HG03095 (cell line): Measurements from ENCODE around the gene HS6ST2.

ENCODE experiments used
- ATAC-seq: cut with Tn5 transposase; IDR thresholded peaks from one replicate; pipeline ENCODE4 v1.9.1; 2021; ENCODE audit warnings: moderate library complexity; ENCODE audit not compliant: unreplicated experiment

The HS6ST2 gene

DNA sequence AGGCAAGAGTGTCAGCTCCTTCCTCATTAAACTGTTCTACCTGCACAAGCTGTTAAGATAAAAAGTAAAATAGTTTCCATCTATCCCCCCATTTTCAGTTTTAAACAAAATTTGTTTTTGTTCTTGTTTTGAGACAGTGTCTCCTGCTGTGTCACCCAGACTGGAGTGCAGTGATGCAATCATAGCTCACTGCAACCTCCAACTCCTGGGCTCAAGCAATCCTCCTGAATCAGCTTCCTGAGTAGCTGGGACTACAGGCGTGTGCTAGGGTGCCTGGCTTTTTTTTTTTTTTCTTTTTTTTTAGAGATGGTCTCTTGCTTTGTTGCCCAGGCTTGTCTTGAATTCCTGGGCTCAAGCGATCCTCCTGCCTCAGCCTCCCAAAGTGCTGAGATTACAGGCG lies 105.4 kb downstream of the HS6ST2 start:
- no peak for ATAC-seq

DNA sequence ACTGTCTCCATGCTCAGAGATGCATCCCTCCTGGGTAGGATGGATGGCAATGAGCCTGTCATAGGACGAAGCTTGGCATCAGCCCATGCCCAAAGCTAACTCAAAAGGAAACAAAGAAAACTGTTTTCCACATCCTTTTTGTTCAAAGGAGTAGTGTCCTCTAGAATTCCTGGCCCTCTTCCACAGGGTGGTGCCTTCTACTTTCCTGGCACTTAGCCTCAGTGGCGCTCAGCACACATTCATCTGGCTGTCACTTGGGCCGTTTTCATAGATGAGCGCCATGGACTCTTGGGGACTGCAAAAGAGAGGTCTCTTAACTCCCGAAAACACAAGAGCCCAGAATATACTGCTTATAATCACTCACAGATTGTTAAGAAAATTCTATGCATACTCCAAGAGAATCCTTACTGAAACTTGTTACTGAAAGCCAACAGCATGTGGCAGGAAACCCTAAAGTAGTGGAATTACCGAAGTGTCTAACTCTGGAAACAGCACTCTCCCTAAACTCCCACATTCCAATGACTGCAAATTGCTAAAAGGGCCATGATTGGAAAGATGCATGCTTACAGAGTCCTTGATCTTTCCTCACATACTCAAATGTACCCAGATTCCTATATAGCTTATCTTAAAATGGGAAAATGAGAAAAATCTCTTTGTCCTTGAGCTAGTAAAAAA lies 110.0 kb downstream of the HS6ST2 start:
- no peak for ATAC-seq

DNA sequence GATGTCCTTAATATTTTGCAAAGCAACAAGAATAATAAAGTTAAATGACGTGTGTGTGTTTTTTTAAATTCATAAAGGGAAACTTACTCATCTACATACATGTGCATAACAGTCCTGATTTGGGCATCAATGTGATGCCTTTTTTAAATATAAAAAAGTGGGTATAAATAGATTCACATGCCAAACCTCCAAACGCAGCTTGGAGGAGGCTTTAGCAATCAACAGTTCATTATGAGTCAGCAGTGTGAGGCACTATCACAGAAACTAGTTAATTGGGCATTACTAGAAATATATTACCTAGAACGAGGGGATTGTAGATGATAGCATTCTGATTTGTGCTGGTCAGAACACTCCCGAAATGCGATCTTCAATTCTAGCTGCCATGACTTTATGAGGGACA lies 115.1 kb downstream of the HS6ST2 start:
- no peak for ATAC-seq

DNA sequence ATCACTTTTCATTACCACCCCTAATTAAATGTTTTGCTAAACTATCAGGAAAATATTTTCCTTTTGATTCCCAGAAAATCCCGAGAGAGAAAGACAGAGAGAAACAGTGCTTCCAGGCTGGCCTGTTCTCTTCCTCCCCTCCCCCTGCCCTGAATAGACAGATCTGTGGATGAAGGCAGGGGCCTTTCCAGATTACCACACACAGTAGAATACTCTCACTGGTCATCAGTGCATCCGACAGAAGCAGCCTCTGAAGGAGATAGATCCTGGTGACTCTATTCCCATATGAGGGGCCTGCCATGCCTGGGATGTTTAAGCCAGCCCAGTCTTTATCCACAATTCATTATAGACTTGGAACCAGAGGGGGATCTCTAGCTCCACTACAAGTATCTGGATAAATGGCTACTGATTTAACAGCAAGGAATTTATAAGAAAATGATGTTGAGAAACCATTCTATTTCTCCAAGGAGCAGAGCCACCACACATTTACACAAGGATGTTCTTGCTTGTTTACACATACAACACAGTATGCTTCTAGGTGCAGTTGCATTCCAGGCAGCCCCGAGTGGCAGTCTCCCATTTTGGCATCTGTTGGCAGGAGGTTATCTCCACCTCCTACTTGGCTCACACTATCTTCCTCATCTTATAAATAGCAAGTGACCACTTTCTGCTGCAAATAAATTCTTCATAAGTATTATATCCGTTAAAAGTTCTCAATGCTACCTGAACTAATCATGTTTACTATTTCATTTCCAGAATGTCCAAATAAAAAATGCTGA lies 115.8 kb downstream of the HS6ST2 start:
- no peak for ATAC-seq

DNA sequence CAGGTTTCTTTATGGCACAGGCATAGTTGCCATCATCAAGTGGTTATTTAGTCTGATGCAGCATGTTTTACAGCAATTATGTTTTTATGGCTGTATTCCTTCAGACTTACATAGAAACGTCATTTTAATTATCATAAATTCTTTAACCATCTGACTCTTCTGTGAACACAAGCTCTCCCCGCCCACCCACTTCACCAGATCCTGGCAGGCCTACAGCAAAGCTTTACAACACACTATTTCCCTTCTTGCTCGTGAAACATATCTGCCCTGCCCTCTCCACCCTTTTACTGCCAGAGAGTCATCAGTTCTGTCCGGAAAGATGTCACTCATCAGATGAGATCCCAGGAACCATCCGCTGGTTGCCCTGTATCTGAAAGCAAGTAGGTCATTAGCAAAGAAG lies 120.5 kb downstream of the HS6ST2 start:
- ATAC-seq, result no peak

DNA sequence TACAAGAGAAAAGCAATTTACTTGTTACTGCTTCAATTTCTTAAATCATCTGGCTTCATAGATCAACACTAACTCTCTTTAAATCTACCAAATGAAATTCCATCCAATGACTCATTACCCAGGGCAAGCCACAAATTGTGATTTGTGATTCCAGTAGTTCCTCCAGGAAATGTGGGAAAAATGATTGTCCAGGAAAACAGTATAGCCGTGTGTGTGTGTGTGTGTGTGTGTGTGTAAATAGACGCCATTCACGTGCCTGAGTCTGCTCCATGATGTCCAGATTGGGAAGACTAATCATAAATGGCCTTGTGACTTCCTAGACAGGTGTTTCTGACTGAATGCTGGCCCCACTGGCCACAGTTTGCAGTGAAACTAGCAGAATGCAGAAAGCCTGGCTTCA lies 121.3 kb downstream of the HS6ST2 start:
- ATAC-seq, result no peak

DNA sequence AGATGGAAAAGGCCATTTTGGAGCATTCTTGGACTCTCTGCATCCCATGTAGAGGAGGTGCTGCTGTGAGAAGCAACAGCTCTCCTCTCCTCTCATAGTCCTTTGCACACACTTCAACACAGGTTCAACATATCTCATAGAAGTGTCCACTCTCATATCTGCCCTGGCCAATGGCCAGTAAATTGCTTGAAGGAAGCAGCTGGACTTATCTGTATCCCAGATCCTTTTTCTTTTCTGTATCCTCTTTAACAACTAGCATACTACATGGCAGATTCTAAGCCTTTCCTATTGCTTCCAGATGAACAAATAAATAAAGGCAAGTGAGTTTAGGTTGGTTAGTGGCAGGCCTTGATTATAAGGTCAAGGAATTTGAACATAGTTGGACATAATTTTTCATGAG lies 122.0 kb downstream of the HS6ST2 start:
- no peak for ATAC-seq

DNA sequence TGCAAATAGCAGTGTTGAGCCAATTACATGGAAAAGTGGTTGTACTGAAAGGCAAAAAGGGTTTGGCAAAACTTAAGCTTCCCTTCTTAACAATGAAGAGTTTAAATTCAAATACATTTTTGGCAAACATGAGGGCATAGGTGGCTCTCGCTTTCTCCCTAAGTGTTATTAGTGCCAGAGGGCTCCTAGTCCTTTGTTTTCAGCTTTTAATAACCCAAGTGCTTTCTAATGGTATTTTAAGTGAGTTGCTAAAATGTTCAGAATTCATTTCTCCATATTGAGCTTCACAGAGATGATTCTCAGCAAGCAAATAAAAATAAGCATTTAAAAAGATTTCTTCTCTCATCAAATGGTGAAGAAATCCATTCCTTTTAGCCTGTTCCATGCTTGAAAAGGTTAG lies 123.7 kb downstream of the HS6ST2 start:
- ATAC-seq, result no peak

DNA sequence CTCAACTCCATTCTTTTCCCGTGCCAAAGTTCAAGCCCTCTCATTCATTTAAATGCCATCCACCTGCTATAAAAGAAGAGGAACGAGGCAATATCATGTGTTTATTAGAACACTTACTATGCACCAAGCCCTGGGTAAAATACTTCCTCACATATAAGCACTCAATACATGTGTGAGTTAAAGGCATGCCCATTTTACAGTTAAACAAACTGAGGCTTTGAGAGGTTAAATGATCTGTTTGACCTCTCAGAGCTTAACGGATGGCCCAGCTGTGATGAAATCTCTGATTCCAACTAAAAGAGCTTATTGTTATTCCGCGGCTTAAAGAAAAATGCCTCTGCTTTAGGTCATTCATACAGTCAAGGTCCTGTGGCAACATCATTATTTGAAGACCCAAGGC lies 124.3 kb downstream of the HS6ST2 start:
- ATAC-seq, result no peak

DNA sequence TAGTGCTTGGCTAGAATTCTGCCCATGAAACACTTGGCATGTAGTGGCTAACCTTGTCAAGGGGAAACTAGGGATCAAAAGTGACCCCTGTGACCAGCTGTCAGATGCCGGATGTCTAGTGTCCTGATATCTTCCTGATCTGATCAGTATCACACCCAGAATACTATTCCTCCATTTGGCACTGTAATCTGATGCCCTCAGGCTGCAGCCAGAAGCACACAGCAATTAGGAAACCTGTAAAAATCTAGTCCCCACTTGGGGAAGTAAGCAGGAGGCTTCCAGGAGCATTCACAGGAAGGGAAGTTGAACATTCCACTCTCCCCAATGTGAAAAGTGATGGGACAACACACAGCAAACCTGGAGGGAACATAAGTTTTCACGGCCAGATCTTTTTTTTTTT lies 125.1 kb downstream of the HS6ST2 start:
- ATAC-seq, result no peak

DNA sequence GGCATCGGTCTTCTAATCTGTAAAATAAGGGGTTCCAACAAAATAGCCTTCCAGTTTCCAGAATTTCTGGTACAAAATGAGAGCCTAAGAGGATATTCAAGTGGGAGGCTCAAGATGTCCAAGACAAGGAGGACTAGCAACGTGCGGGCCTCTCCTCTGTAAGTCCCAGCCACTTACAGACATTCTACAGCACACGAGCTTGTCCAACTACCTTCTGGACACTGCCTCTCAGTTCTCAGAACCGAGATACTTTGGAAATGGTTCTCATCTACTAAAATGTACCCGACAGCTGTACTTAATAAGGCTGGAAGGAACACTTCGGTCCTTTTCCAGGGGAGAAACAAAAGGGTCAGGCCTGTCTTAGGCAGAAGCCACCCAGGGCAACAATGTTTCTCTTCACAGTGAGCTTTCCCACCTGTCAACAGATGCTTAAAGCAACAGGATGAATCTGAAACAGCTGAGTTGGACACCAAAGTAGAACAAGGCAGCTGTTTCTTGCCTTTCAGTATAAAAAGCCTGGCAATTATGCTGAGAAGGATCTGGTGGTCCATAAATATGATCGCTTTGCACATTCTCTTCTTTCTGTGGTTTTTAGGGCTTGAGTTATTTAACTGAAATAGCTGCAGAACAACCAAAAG lies 127.0 kb downstream of the HS6ST2 start:
- ATAC-seq, result no peak

DNA sequence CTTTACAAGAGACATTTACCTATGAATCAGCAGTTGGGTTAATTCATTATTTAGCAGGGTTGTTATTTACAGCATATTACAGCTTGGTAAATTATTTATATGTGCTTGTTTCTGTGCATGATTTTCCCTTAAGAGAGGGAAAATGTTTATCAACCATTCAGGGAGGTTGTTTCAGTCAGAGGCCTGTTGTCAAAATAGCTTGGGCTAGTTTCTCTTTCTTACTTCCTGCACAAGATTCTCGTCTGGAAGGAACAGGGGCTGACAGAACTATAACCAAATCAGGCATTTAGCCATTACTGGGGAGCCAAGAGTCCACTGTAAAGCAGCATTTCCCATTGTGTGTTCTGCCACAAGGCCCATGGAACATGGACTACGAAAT lies 135.8 kb downstream of the HS6ST2 start:
- no peak for ATAC-seq

DNA sequence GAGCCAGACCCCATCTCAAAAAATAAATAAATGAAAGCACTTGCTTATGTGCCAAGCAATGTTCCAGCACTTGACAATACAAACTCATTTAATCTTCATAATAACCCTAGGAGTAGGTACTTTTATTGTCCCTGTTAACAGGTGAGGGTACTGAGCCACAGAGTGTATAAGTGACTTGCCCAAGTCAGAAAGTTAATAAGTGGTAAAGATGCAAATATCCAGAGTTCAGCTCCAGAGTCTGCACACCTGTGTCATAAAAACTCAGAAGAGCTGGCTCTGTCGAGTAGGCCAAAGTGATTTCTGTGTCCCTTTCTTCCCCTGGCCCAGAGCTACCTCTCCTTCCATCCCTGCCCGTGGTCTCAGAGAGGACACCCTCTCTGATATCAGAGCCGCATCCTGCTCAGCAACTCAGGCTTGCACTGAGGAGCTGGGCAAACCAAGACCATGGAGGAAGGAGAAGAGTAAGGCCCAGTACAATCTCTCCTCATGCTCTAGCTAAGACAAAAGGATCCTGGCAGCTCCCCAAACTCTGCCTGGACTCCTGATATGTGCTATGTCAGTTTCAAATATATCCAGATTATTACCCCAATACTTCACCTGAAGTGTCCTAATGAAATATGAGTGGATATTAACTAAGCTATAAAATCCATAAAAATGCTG lies 136.3 kb downstream of the HS6ST2 start:
- ATAC-seq, result no peak

DNA sequence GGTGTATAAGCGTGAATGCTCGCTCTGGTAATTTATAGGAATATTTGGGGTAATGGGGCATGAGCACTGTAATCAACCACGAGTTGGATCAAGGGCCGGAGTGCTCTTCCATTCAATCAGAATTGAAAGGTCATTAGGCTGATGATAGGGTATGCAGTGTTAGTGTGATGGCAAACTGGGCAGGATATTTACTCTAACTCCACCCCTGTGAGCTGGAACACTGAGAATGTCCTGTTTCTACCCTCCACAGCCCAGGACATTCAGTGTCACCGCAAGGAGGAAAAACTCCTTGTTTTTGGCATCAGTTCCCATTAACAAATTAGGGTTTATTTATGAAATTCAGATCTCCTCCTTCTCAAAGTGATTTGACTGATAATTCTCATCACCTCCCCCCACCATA lies 137.8 kb downstream of the HS6ST2 start:
- no peak for ATAC-seq

DNA sequence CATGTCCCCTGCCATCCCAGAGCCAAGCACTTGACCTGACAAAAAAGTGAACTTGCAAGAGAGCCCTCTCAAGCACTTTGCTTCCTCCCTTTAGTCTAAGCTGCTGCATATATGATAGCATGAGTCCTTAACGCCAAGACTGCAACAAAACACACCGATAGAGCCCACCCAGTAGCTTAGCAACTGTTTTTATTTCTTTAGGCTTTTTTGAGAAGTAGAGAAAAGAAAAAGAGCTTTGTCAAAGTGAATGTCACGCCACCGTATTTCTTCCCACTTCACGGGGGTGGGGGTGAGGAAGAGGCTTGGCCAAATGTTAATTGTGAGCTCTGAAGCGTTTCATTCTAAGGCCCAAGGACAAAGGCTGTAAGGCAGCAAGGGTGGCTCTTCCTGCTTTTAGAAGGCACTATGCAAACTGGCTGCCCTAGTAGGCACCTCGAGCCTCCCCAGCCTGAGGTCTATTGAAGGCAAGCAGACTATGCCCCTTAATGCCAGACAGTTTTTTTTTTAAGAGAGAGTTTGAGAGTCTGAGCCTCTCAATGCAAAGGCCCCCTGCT lies 138.6 kb downstream of the HS6ST2 start:
- no peak for ATAC-seq

DNA sequence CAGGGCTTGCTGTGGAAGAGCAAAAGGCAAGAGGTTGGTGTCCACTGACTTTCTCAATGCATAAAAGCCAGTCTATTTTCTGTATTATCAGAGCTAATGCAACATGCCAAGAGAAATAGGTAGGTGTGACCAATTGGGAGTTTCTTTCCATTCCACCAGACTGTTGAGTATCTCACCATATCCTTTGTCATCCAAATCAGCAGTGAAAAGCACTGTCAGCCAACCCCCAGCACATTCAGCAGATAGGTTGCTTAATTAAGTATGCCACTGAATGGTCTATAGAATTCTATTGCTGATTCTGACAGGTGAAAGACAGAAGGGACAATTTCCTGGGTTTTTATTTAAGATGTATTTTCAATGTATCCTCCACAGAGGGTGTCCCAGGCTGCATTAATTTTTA lies 139.8 kb downstream of the HS6ST2 start:
- no peak for ATAC-seq

DNA sequence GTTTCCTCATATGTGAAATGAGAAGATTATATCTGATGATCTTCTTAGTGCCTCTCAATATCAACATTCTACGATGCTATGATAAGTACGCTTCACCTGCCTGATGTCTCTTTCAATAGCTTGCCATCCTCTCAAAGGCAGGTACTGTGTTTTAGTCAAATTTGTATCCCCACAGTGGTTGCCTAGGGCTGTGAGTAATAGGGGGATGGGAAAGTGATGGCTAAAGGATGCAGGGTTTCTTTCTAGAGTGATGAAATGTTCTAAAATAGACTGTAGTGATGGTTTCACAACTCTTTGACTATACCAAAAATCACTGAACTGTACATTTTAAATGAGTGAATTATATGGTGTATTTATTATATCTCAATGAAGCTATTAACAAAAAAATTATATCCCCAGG lies 142.8 kb downstream of the HS6ST2 start:
- no peak for ATAC-seq

DNA sequence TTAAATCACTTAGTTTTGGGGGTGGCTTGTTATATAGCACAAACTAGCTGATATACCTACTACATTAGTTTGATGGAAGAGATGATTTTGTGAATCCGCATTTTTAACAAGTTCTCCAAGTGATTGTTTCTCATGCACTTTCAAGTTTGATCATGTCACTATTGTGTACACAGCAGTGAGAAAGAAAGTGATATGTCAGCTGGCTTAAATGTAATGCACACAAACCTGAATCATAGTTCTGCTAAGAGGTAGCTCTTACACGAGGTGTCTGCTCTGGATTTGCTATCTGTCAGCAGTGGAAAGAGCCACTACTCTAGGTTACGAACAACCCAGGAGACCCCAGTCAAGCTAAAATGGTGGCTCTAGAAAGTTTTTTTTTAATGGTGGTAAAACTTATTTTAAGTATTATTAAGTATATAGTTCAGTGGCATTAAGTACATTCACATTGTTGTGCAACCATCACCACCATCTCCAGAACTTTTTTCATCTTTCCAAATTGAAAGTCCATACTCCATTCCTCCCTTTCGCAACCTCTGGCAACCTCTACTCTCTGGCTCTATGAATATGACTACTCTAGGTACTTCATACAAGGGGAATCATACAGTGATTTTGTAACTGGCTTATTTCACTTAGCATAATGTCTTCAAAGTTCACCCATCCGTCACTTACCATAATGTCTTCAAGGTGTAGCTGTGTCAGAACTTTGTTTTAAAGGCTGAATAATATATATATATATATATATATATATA lies 147.3 kb downstream of the HS6ST2 start:
- ATAC-seq, result no peak

DNA sequence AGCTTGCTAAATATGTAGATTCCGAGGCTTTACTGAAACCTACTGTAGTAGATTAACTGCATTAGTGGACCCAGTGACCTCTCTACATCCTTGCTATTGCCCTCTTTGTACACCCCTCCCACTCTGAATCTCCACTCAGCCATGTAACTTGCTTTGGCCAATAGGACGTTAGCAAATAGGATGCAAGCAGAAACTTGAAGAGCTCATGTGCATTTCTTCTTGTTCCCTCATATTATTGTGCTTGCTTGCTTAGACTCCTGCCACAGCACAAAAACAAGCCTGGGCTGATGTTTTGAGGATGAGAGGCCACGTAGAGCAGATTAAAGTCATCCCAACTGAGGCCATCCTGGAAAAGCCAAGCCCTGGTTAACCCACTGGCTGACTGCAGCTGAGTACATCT lies 147.9 kb downstream of the HS6ST2 start:
- ATAC-seq, result no peak

DNA sequence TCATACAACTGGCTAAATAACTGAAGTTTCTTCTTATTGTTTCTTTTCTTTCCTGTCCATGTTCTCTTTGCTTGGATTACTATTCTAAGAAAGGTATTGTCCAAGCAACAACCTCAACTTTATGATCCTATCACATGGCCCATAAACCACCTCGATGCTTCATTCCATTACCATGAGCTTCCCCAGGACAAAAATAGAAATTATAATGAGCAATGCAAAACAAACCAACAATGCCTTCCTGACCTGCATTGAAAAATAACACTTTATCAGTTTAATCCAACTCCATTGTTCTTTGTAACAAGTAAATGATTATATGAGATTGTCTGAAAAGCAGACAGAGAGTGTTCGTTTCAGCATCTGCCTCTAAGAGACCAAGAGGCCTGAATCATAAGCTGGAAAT lies 148.8 kb downstream of the HS6ST2 start:
- ATAC-seq, result no peak
